Astrocyte of the spinal cord (primary cell): ENCODE results near the gene MCEE.
A peak's percentile ranks its signal among the peaks of the same experiment; 100 is the strongest.
"Not testable (repeated sequence)": the region's sequence is repeated elsewhere in the genome, so short reads cannot be mapped to it uniquely, and the experiment has no call there.

Source experiments
- DNase-seq: peaks from one replicate; pipeline ENCODE4 v3.0.0; 2011; ENCODE audit warnings: low read depth, low spot score
- H3K4me3 ChIP-seq: 2 replicates; pipeline ENCODE4 v1.5.1; 2011; ENCODE audit warnings: low read depth, mild to moderate bottlenecking, low read length, moderate library complexity
- CTCF ChIP-seq: IDR thresholded peaks from 2 replicates; pipeline ENCODE4 v1.5.1; 2012; ENCODE audit warnings: low read depth, mild to moderate bottlenecking, low read length, inconsistent platforms
- in situ Hi-C: cut with HindIII; loops from 2 replicates; pipeline ENCODE4 v1.10.0; 2017; ENCODE audit warnings: low sequenced_read_pairs

Gene MCEE

GRCh38 chr2:71150082-71150816 is 20.2 kb upstream of the MCEE start:
- DNase-seq: no peak
- TF ChIP-seq CTCF: no peak
- in situ Hi-C loops: no loop called here
- H3K4me3 ChIP-seq: no peak overlapping the region

GRCh38 chr2:71148506-71149063 is 18.6 kb upstream of the MCEE start:
- no peak for DNase-seq
- no peak for TF ChIP-seq CTCF
- in situ Hi-C loops: no loop called here
- H3K4me3 ChIP-seq: no peak overlapping the region

- in situ Hi-C loops: no loop called here
- DNase-seq: no peak
- H3K4me3 ChIP-seq: no peak overlapping the region
- no peak for TF ChIP-seq CTCF
Measured at GRCh38 chr2:71143782-71144181, 13.8 kb upstream of the MCEE start.

- no peak for DNase-seq
- no peak overlapping the region for H3K4me3 ChIP-seq
- no peak for TF ChIP-seq CTCF
- in situ Hi-C loops: no loop called here
Measured at GRCh38 chr2:71136174-71136573, 6.1 kb upstream of the MCEE start.

- in situ Hi-C loops: no loop called here
- no peak overlapping the region for H3K4me3 ChIP-seq
- DNase-seq: no peak
- no peak for TF ChIP-seq CTCF
Measured at GRCh38 chr2:71133603-71134002, 3.6 kb upstream of the MCEE start.

GRCh38 chr2:71131387-71132166 is 1.5 kb upstream of the MCEE start:
- peak overlapping the region; percentile 89 for H3K4me3 ChIP-seq
- in situ Hi-C loops, DNase-seq: not testable (repeated sequence)

- H3K4me3 ChIP-seq: peak overlapping the region; percentile 89
- no peak for TF ChIP-seq CTCF
- in situ Hi-C loops: no loop called here
- no peak for DNase-seq
Measured at GRCh38 chr2:71130905-71131244, 846 bp upstream of the MCEE start.
